Ascending aorta (tissue), 2 donors: ENCODE measurements around the gene AGAP3. TPM values are rescaled to one million over a fixed set of nuclear protein-coding genes. Genes with fewer than 3 reads are reported as not detected.

Experiments used
- DNase-seq, 2 donors: peaks; one replicate each; pipeline ENCODE4 v3.0.0-alpha.2; 2019; ENCODE audit warnings: low spot score in 2 of 2
- H3K27ac ChIP-seq, 2 donors: fragments of 200-600 bp; sonication (generic); one replicate each; pipeline ENCODE4 v1.5.1; 2016 to 2017; ENCODE audit warnings: mild to moderate bottlenecking in 1 of 2
- H3K27me3 ChIP-seq: fragments of 200-600 bp; sonication (generic); one replicate; pipeline ENCODE4 v1.5.1; 2017
- H3K36me3 ChIP-seq, 2 donors: fragments of 200-600 bp; sonication (generic); one replicate each; pipeline ENCODE4 v1.5.1; 2016
- H3K4me1 ChIP-seq, 2 donors: fragments of 200-600 bp; sonication (generic); one replicate each; pipeline ENCODE4 v1.5.1; 2016 to 2017; ENCODE audit warnings: mild to moderate bottlenecking in 1 of 2
- H3K4me3 ChIP-seq, 2 donors: fragments of 200-600 bp; sonication (generic); one replicate each; pipeline ENCODE4 v1.5.1; 2016 to 2017; ENCODE audit warnings: mild to moderate bottlenecking in 1 of 2
- H3K9me3 ChIP-seq, 2 donors: fragments of 200-600 bp; sonication (generic); one replicate each; pipeline ENCODE4 v1.5.1; 2016
- CTCF ChIP-seq, 3 experiments: fragments of 200-600 bp in 2 of 3; fragments of 450-650 bp in 1 of 3; sonication (generic) in 2 of 3; IDR thresholded peaks; one replicate each; pipeline ENCODE4 v1.5.1; 2016 to 2019; ENCODE audit warnings: antibody characterized with exemption in 3 of 3, mild to moderate bottlenecking in 1 of 3, moderate library complexity in 1 of 3
- intact Hi-C: fragments of 100-400 bp; cut with DNase I; formaldehyde crosslinking; loops from one replicate; pipeline ENCODE4 v1.15.1; 2023
- total RNA-seq: library from RNA; depleted of rRNA; stranded (reverse); fragments of >200 nt; gene quantifications from one replicate; pipeline ENCODE4 v1.1.0, GENCODE V29; 2016

Gene AGAP3
- total RNA-seq, 1 donor from 2014 or later, result 82.6 TPM

GRCh38 chr7:151130741-151131157, 44.5 kb downstream of the AGAP3 start:
- Histone ChIP-seq H3K36me3 (peaks cover 51 to 77% of the 10 kb centered on the region in 2 donors), H3K4me3 (no peak overlapping the region), H3K4me1 (peaks cover 0 to under 1% of the 10 kb centered on the region in 2 donors), H3K27ac (no peak overlapping the region), H3K9me3 (no peaks in the 10 kb centered on the region), H3K27me3 (no peaks in the 10 kb centered on the region)
- DNase-seq, result no peak
- intact Hi-C loops, result no loop called here
- TF ChIP-seq CTCF (IDR thresholded peaks at IDR 0.05), result no peak

GRCh38 chr7:151131224-151131591, 44.9 kb downstream of the AGAP3 start:
- no peak overlapping the region for H3K27ac ChIP-seq
- TF ChIP-seq CTCF (IDR thresholded peaks at IDR 0.05), result no peak
- H3K9me3 ChIP-seq, result no peaks in the 10 kb centered on the region
- peaks cover 55 to 81% of the 10 kb centered on the region in 2 donors for H3K36me3 ChIP-seq
- H3K27me3 ChIP-seq, result no peaks in the 10 kb centered on the region
- intact Hi-C loops, result no loop called here
- DNase-seq, result no peak
- no peak overlapping the region for H3K4me3 ChIP-seq
- no peaks in the 10 kb centered on the region for H3K4me1 ChIP-seq

GRCh38 chr7:151131592-151132293, 45.5 kb downstream of the AGAP3 start:
- Histone ChIP-seq H3K4me3 (no peak overlapping the region), H3K27me3 (no peaks in the 10 kb centered on the region), H3K36me3 (peaks cover 60 to 87% of the 10 kb centered on the region in 2 donors), H3K27ac (no peak overlapping the region), H3K9me3 (no peaks in the 10 kb centered on the region), H3K4me1 (no peaks in the 10 kb centered on the region)
- TF ChIP-seq CTCF (IDR thresholded peaks at IDR 0.05), result no peak
- intact Hi-C loops, result no loop called here
- DNase-seq, result no peak

GRCh38 chr7:151132461-151133205, 46.4 kb downstream of the AGAP3 start:
- no peak overlapping the region for H3K27ac ChIP-seq
- DNase-seq, result no peak

GRCh38 chr7:151133266-151133985, 47.2 kb downstream of the AGAP3 start:
- Histone ChIP-seq H3K9me3 (no peaks in the 10 kb centered on the region), H3K27me3 (no peaks in the 10 kb centered on the region), H3K36me3 (peaks cover 66 to 100% of the 10 kb centered on the region in 2 donors), H3K27ac (no peak overlapping the region), H3K4me3 (no peak overlapping the region), H3K4me1 (no peaks in the 10 kb centered on the region)
- intact Hi-C loops, result no loop called here
- DNase-seq, result no peak
- TF ChIP-seq CTCF (IDR thresholded peaks at IDR 0.05), result no peak

More at GRCh38 chr7:151132461-151133205, 46.4 kb downstream of the AGAP3 start:
- no peak overlapping the region for H3K4me3 ChIP-seq
- intact Hi-C loops, result no loop called here
- H3K36me3 ChIP-seq, result peaks cover 64 to 96% of the 10 kb centered on the region in 2 donors
- H3K4me1 ChIP-seq, result no peaks in the 10 kb centered on the region
- TF ChIP-seq CTCF (IDR thresholded peaks at IDR 0.05), result no peak
- no peaks in the 10 kb centered on the region for H3K9me3 ChIP-seq
- no peaks in the 10 kb centered on the region for H3K27me3 ChIP-seq
